Naive thymus-derived CD4-positive, alpha-beta T cell (primary cell): Measurements from ENCODE around the gene FCRLB. TPM values are rescaled to one million over a fixed set of nuclear protein-coding genes. Genes with fewer than 3 reads are reported as not detected.

Experiments
- ATAC-seq: fragments of 150-1000 bp; cut with Tn5 transposase; 2 replicates; pipeline ENCODE4 v1.10.0; 2021; ENCODE audit warnings: mild to moderate bottlenecking, moderate library complexity
- CTCF ChIA-PET: fragments of 350-600 bp; sonication (Branson Sonifier 250); formaldehyde crosslinking; loops from one replicate; lab custom pipeline; 2021; ENCODE audit warnings: antibody characterized with exemption; lab: Charles Lee
- POLR2A ChIA-PET: fragments of 350-600 bp; sonication (Branson Sonifier 250); formaldehyde crosslinking; loops from one replicate; lab custom pipeline; 2021; ENCODE audit warnings: antibody characterized with exemption, inconsistent platforms; lab: Charles Lee
- DNase-seq, 9 donors: peaks; one replicate each; pipeline versions ENCODE4 v3.0.0 to v3.0.0-alpha.2; 2020 to 2022; ENCODE audit warnings: mixed read lengths in 1 of 9
- H3K27ac ChIP-seq: one replicate; pipeline ENCODE4 v1.7.0; 2013; ENCODE audit warnings: mild to moderate bottlenecking, low read depth, low read length, moderate library complexity
- H3K27me3 ChIP-seq, 2 donors: one replicate each; pipeline ENCODE4 v1.7.0; 2013; ENCODE audit warnings: low read length in 2 of 2, mild to moderate bottlenecking in 2 of 2, moderate library complexity in 2 of 2; ENCODE audit not compliant: control insufficient read depth in 2 of 2, insufficient read depth in 2 of 2
- H3K36me3 ChIP-seq, 3 experiments: 1 replicate in 2 of 3; 2 replicates in 1 of 3; pipeline ENCODE4 v1.7.0; 2013; ENCODE audit warnings: low read length in 3 of 3, mild to moderate bottlenecking in 3 of 3, moderate library complexity in 1 of 3; ENCODE audit not compliant: insufficient read depth in 3 of 3, control insufficient read depth in 2 of 3
- H3K4me1 ChIP-seq, 2 donors: one replicate each; pipeline ENCODE4 v1.7.0; 2013; ENCODE audit warnings: low read length in 2 of 2, mild to moderate bottlenecking in 2 of 2, moderate library complexity in 1 of 2; ENCODE audit not compliant: control insufficient read depth in 2 of 2, insufficient read depth in 2 of 2
- H3K4me3 ChIP-seq: 2 replicates; pipeline ENCODE4 v1.7.0; 2013; ENCODE audit warnings: mild to moderate bottlenecking, low read length
- H3K9me3 ChIP-seq, 3 experiments: 1 replicate in 2 of 3; 2 replicates in 1 of 3; pipeline ENCODE4 v1.7.0; 2013; ENCODE audit warnings: low read length in 3 of 3; ENCODE audit not compliant: control insufficient read depth in 2 of 3
- H3K27ac Mint-ChIP-seq, 9 donors: one replicate each; pipeline ENCODE4 v1.8.0; 2020 to 2022; ENCODE audit warnings: mixed read lengths in 9 of 9, mild to moderate bottlenecking in 8 of 9, moderate library complexity in 5 of 9, inconsistent platforms in 2 of 9
- H3K27me3 Mint-ChIP-seq, 5 donors: one replicate each; pipeline ENCODE4 v1.8.0; 2021 to 2022; ENCODE audit warnings: mixed read lengths in 5 of 5, mild to moderate bottlenecking in 1 of 5
- H3K36me3 Mint-ChIP-seq, 5 donors: one replicate each; pipeline ENCODE4 v1.8.0; 2020 to 2022; ENCODE audit warnings: mixed read lengths in 5 of 5, mild to moderate bottlenecking in 3 of 5, inconsistent platforms in 1 of 5
- H3K4me1 Mint-ChIP-seq, 7 donors: one replicate each; pipeline ENCODE4 v1.8.0; 2020 to 2022; ENCODE audit warnings: mixed read lengths in 7 of 7, mild to moderate bottlenecking in 3 of 7, inconsistent platforms in 1 of 7
- H3K4me3 Mint-ChIP-seq, 10 donors: one replicate each; pipeline ENCODE4 v1.8.0; 2020 to 2022; ENCODE audit warnings: mild to moderate bottlenecking in 10 of 10, mixed read lengths in 10 of 10, moderate library complexity in 6 of 10, inconsistent platforms in 2 of 10
- H3K9me3 Mint-ChIP-seq, 11 donors: one replicate each; pipeline ENCODE4 v1.8.0; 2020 to 2022; ENCODE audit warnings: mixed read lengths in 11 of 11, mild to moderate bottlenecking in 4 of 11, inconsistent platforms in 1 of 11, moderate library complexity in 1 of 11
- intact Hi-C, 2 donors: fragments of 100-400 bp; cut with micrococcal nuclease; formaldehyde crosslinking; loops; one replicate each; pipeline ENCODE4 v1.15.1; 2023
- polyA plus RNA-seq, 2 donors: library from polyadenylated mRNA; unstranded; fragments of 300-500 nt; fragmentation: Illumina TruSeq; gene quantifications; one replicate each; pipeline ENCODE4 v1.2.3, GENCODE V29; 2021
- total RNA-seq, 6 experiments: library from RNA in 5 of 6; stranded (reverse) in 5 of 6; gene quantifications; 1 replicate in 5 of 6; 2 replicates in 1 of 6; pipeline ENCODE4 v1.2.3 and lab custom pipeline; 2021 to 2026

Gene FCRLB
- total and polyA plus RNA-seq, 7 experiments from 2014 or later, result 0.34 to 1.8 (median 0.79) TPM

DNA sequence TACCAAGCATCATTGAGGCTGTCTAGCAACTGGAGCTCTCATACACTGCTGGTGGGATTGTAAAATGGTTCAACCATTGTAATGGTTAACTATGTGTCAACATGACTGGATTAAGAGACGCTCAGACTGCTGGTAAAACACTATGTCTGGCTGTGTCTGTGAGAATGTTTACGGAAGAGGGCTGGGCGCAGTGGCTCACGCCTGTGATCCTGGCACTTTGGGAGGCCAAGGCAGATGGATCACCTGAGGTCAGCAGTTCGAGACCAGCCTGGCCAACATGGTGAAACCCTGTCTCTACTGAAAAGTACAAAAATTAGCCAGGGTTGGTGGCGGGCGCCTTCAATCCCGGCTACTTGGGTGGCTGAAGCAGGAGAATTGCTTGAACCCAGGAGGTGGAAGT, 19.1 kb upstream of the FCRLB start:
- Histone ChIP-seq H3K36me3 (no peaks in the 10 kb centered on the region), H3K4me1 (no peaks in the 10 kb centered on the region), H3K4me3 (no peak overlapping the region), H3K27ac (no peak overlapping the region), H3K27me3 (no peaks in the 10 kb centered on the region), H3K9me3 (no peaks in the 10 kb centered on the region)
- H3K4me3 Mint-ChIP-seq, result no peak overlapping the region
- H3K27me3 Mint-ChIP-seq, result peaks cover 0 to 34% (median 0%) of the 10 kb centered on the region in 5 donors
- CTCF ChIA-PET, result no interaction called here
- POLR2A ChIA-PET, result no interaction called here
- H3K36me3 Mint-ChIP-seq, result no peaks in the 10 kb centered on the region
- no peaks in the 10 kb centered on the region for H3K4me1 Mint-ChIP-seq
- H3K27ac Mint-ChIP-seq, result no peak overlapping the region
- DNase-seq (no peak), ATAC-seq (no peak)
- peaks cover 0 to 8% (median 0%) of the 10 kb centered on the region in 11 donors for H3K9me3 Mint-ChIP-seq
- intact Hi-C loops, result no loop called here

GRCh38 chr1:161705537-161705936, 15.8 kb upstream of the FCRLB start:
- H3K27ac ChIP-seq, result no peak overlapping the region
- no peak overlapping the region for H3K4me3 ChIP-seq
- no peaks in the 10 kb centered on the region for H3K9me3 Mint-ChIP-seq
- CTCF ChIA-PET, result no interaction called here
- no peak overlapping the region for H3K27ac Mint-ChIP-seq
- H3K27me3 Mint-ChIP-seq, result peaks cover 0 to 27% (median 6%) of the 10 kb centered on the region in 5 donors
- no peaks in the 10 kb centered on the region for H3K36me3 ChIP-seq
- DNase-seq, result no peak
- H3K4me3 Mint-ChIP-seq, result no peak overlapping the region
- H3K4me1 ChIP-seq, result no peaks in the 10 kb centered on the region
- ATAC-seq, result peak; percentile 36
- H3K4me1 Mint-ChIP-seq, result peaks cover 0 to 6% (median 0%) of the 10 kb centered on the region in 7 donors
- intact Hi-C loops, result no loop called here
- H3K9me3 ChIP-seq, result no peaks in the 10 kb centered on the region
- POLR2A ChIA-PET, result no interaction called here
- H3K27me3 ChIP-seq, result no peaks in the 10 kb centered on the region
- no peaks in the 10 kb centered on the region for H3K36me3 Mint-ChIP-seq

DNA sequence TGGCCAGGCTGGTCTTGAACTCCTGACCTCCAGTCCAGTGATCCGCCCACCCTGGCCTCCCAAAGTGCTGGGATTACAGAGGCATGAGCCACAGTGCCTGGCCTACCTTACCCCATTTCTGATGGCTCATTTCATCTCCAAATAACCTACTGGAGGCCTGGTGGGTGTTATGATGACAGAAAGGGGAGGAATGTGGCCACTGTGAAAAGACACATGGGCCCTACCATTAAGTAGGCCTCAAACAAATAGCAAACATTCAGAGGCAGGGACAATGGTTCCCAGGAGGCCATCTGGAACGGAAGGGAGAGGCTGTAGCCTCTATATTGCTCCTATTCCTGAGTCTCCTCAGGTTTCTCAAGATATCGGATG, 15.2 kb upstream of the FCRLB start:
- intact Hi-C loops, result no loop called here
- DNase-seq (no peak), ATAC-seq (no peak)
- no peak overlapping the region for H3K27ac Mint-ChIP-seq
- Histone ChIP-seq H3K4me1 (no peaks in the 10 kb centered on the region), H3K9me3 (no peaks in the 10 kb centered on the region), H3K27ac (no peak overlapping the region), H3K4me3 (no peak overlapping the region), H3K27me3 (no peaks in the 10 kb centered on the region), H3K36me3 (no peaks in the 10 kb centered on the region)
- H3K9me3 Mint-ChIP-seq, result no peaks in the 10 kb centered on the region
- no peaks in the 10 kb centered on the region for H3K36me3 Mint-ChIP-seq
- POLR2A ChIA-PET, result no interaction called here
- no peak overlapping the region for H3K4me3 Mint-ChIP-seq
- H3K4me1 Mint-ChIP-seq, result peaks cover 0 to 6% (median 0%) of the 10 kb centered on the region in 7 donors
- CTCF ChIA-PET, result no interaction called here
- H3K27me3 Mint-ChIP-seq, result peaks cover 0 to 27% (median 6%) of the 10 kb centered on the region in 5 donors

DNA sequence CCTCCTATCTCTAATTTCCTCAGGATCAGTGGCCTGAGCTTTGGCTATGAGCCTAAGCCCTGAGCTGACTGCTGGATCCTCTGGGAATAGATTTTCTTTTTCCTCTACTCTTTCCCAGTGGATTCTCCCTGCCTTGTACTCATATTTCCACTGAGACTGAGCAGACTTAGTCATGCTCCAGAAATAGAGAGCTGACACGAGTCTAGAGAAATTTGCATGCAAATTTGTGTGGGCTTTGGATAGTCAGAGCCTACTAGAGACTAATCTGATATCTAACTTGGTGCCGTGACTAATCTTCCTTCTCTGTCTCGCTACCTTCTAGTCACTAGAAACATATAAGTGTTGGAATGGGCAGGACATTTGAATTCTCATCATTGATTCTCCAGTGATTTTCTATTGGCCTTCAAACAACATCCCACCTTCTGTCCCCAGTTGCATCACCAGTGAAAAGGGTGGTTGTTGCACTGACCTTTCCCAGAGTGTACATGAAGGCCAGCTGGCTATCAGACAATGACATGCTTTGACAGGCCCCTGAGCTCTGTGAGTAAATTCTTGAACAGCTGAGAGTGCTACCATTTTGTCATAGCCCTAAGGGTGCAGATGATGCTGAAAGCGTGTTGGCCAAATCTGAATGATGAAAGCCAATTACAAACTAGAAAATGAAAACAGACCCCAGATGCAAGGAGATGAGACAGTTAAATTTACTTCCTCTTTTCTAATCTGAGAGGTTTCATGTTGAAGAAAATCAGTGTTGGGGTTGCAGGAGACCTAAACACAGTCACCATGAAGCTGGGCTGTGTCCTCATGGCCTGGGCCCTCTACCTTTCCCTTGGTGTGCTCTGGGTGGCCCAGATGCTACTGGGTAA, 14.6 kb upstream of the FCRLB start, which contains the start of gene FCRLA:
FCRLA (plus strand) TSS at position 748 of the 866 bp plus-strand sequence; CDS start at position 784, 36 bp downstream.
- Histone ChIP-seq H3K36me3 (no peaks in the 10 kb centered on the region), H3K4me1 (no peaks in the 10 kb centered on the region), H3K27ac (no peak within 1 kb of the TSS), H3K27me3 (no peaks in the 10 kb centered on the region), H3K9me3 (no peaks in the 10 kb centered on the region), H3K4me3 (no peak within 1 kb of the TSS)
- ATAC-seq (peak; percentile 24), DNase-seq (no peak)
- ChIA-PET CTCF (interaction anchor here (0.6 kb wide), 1 partner anchor 8 kb away, joined by 4 read pairs; no protein-coding TSS in a partner anchor), POLR2A (no interaction called here)
- peaks cover 0 to 6% (median 0%) of the 10 kb centered on the region in 7 donors for H3K4me1 Mint-ChIP-seq
- no peak within 1 kb of the TSS for H3K4me3 Mint-ChIP-seq
- no peak within 1 kb of the TSS for H3K27ac Mint-ChIP-seq
- H3K36me3 Mint-ChIP-seq, result no peaks in the 10 kb centered on the region
- intact Hi-C loops, result no loop called here
- H3K27me3 Mint-ChIP-seq, result peaks cover 0 to 24% (median 6%) of the 10 kb centered on the region in 5 donors
- no peaks in the 10 kb centered on the region for H3K9me3 Mint-ChIP-seq

GRCh38 chr1:161707503-161707902, 13.8 kb upstream of the FCRLB start:
- DNase-seq (no peak), ATAC-seq (no peak)
- Histone ChIP-seq H3K27ac (no peak overlapping the region), H3K4me3 (no peak overlapping the region), H3K27me3 (no peaks in the 10 kb centered on the region), H3K4me1 (no peaks in the 10 kb centered on the region), H3K9me3 (no peaks in the 10 kb centered on the region), H3K36me3 (no peaks in the 10 kb centered on the region)
- no peak overlapping the region for H3K4me3 Mint-ChIP-seq
- POLR2A ChIA-PET, result interaction anchor here (0.8 kb wide), 1 partner anchor 19 kb away, joined by 4 read pairs; no protein-coding TSS in a partner anchor
- H3K36me3 Mint-ChIP-seq, result no peaks in the 10 kb centered on the region
- intact Hi-C loops, result no loop called here
- CTCF ChIA-PET, result no interaction called here
- H3K9me3 Mint-ChIP-seq, result no peaks in the 10 kb centered on the region
- peaks cover 0 to 6% (median 0%) of the 10 kb centered on the region in 7 donors for H3K4me1 Mint-ChIP-seq
- peaks cover 0 to 21% (median 6%) of the 10 kb centered on the region in 5 donors for H3K27me3 Mint-ChIP-seq
- H3K27ac Mint-ChIP-seq, result no peak overlapping the region

GRCh38 chr1:161709373-161709772, 12.0 kb upstream of the FCRLB start:
- Mint-ChIP-seq H3K36me3 (no peaks in the 10 kb centered on the region), H3K9me3 (no peaks in the 10 kb centered on the region), H3K4me3 (no peak overlapping the region), H3K4me1 (peaks cover 0 to 6% (median 0%) of the 10 kb centered on the region in 7 donors), H3K27me3 (peaks cover 0 to 25% (median 12%) of the 10 kb centered on the region in 5 donors), H3K27ac (no peak overlapping the region)
- Histone ChIP-seq H3K27me3 (no peaks in the 10 kb centered on the region), H3K4me1 (no peaks in the 10 kb centered on the region), H3K36me3 (no peaks in the 10 kb centered on the region), H3K27ac (no peak overlapping the region), H3K4me3 (no peak overlapping the region), H3K9me3 (no peaks in the 10 kb centered on the region)
- ChIA-PET CTCF (no interaction called here), POLR2A (no interaction called here)
- intact Hi-C loops, result no loop called here
- ATAC-seq (no peak), DNase-seq (no peak)
